Measurements from ENCODE around the gene CEP131.

CEP131 gene

DNA sequence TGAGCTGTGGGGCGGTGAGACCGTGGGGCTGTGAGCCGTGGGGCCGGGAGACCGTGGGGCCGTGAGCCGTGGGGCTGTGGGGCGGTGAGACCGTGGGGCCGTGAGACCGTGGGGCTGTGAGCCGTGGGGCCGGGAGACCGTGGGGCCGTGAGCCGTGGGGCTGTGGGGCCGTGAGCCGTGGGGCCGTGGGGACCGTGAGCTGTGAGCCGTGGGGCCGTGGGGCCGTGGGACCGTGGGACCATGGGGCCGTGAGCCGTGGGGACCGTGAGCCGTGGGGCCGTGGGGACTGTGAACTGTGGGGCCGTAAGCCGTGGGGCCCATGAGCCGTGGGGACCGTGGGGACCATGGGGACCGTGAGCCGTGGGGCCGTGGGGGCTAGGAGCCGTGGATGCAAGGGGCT is 82.1 kb downstream of the CEP131 start:
- TF ChIP-seq CTCF (conservative IDR thresholded peaks at IDR 0.05; ENCODE audit: control insufficient read depth, insufficient read depth, low read depth, low read length), result no peak
- no peak overlapping the region for H3K4me3 ChIP-seq (ENCODE audit: control insufficient read depth, low read depth, low read length)
- DNase-seq (ENCODE audit: low read depth), result no peak

GRCh38 chr17:81140018-81140417 is 82.7 kb downstream of the CEP131 start:
- no peak for DNase-seq (ENCODE audit: low read depth)
- H3K4me3 ChIP-seq (ENCODE audit: control insufficient read depth, low read depth, low read length), result no peak overlapping the region
- no peak for TF ChIP-seq CTCF (conservative IDR thresholded peaks at IDR 0.05; ENCODE audit: control insufficient read depth, insufficient read depth, low read depth, low read length)

Measured in fibroblast of mammary gland (primary cell).